ENCODE data around the gene STMND1.
A peak's percentile ranks its signal among the peaks of the same experiment; 100 is the strongest.

The STMND1 gene

GRCh38 chr6:17156966-17157365, 55.1 kb downstream of the STMND1 start:
- DNase-seq: no peak
- H3K36me3 ChIP-seq (replicated peaks): no peaks in the 10 kb centered on the region
- no peak overlapping the region for H3K4me3 ChIP-seq (ENCODE audit: low read depth, low read length)
- in situ Hi-C loops (cut with HindIII; ENCODE audit: low pct_ligation_motif_present, low sequenced_read_pairs): no loop called here
- no peak overlapping the region for H3K27ac ChIP-seq
- TF ChIP-seq, protein P1, sequence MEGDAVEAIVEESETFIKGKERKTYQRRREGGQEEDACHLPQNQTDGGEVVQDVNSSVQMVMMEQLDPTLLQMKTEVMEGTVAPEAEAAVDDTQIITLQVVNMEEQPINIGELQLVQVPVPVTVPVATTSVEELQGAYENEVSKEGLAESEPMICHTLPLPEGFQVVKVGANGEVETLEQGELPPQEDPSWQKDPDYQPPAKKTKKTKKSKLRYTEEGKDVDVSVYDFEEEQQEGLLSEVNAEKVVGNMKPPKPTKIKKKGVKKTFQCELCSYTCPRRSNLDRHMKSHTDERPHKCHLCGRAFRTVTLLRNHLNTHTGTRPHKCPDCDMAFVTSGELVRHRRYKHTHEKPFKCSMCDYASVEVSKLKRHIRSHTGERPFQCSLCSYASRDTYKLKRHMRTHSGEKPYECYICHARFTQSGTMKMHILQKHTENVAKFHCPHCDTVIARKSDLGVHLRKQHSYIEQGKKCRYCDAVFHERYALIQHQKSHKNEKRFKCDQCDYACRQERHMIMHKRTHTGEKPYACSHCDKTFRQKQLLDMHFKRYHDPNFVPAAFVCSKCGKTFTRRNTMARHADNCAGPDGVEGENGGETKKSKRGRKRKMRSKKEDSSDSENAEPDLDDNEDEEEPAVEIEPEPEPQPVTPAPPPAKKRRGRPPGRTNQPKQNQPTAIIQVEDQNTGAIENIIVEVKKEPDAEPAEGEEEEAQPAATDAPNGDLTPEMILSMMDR (IDR thresholded peaks at IDR 0.05; ENCODE audit: low read depth, low read length, missing control alignments): no peak
- no peaks in the 10 kb centered on the region for H3K27me3 ChIP-seq (replicated peaks)

DNA sequence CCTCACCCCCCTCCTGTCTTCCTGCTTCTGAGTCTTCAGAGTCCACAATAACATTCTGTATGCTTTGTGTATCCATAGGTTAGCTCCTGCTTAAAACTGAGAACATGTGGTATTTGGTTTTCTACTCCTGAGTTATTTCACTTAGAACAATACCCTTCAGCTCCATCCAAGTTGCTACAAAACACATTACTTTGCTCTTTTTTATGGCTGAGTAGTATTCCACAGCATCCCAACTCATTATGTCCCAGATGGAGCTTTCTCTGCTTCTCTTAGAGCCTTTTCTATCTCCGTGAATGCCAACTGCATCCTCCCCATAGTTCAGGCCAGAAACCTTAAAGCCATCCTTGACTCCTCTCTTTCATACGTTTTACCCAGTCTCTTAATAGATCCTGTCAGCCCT, 55.8 kb downstream of the STMND1 start:
- in situ Hi-C loops (cut with HindIII; ENCODE audit: low pct_ligation_motif_present, low sequenced_read_pairs): no loop called here
- TF ChIP-seq, protein P1 (IDR thresholded peaks at IDR 0.05; ENCODE audit: low read depth, low read length, missing control alignments): no peak
- no peak for DNase-seq
- Histone ChIP-seq H3K36me3 (replicated peaks) (no peaks in the 10 kb centered on the region), H3K4me3 (ENCODE audit: low read depth, low read length) (no peak overlapping the region), H3K27me3 (replicated peaks) (no peaks in the 10 kb centered on the region), H3K27ac (no peak overlapping the region)

GRCh38 chr6:17159240-17159639, 57.4 kb downstream of the STMND1 start:
- Histone ChIP-seq H3K27ac (no peak overlapping the region), H3K27me3 (replicated peaks) (no peaks in the 10 kb centered on the region), H3K36me3 (replicated peaks) (no peaks in the 10 kb centered on the region), H3K4me3 (ENCODE audit: low read depth, low read length) (no peak overlapping the region)
- in situ Hi-C loops (cut with HindIII; ENCODE audit: low pct_ligation_motif_present, low sequenced_read_pairs): no loop called here
- TF ChIP-seq, protein P1 (IDR thresholded peaks at IDR 0.05; ENCODE audit: low read depth, low read length, missing control alignments): no peak
- DNase-seq: no peak

GRCh38 chr6:17161076-17161475, 59.2 kb downstream of the STMND1 start:
- H3K36me3 ChIP-seq (replicated peaks): no peaks in the 10 kb centered on the region
- in situ Hi-C loops (cut with HindIII; ENCODE audit: low pct_ligation_motif_present, low sequenced_read_pairs): no loop called here
- no peak overlapping the region for H3K27ac ChIP-seq
- no peak for DNase-seq
- no peak overlapping the region for H3K4me3 ChIP-seq (ENCODE audit: low read depth, low read length)
- TF ChIP-seq, protein P1 (IDR thresholded peaks at IDR 0.05; ENCODE audit: low read depth, low read length, missing control alignments): no peak
- H3K27me3 ChIP-seq (replicated peaks): no peaks in the 10 kb centered on the region

- Histone ChIP-seq H3K27me3 (replicated peaks) (no peaks in the 10 kb centered on the region), H3K36me3 (replicated peaks) (no peaks in the 10 kb centered on the region), H3K27ac (no peak overlapping the region), H3K4me3 (ENCODE audit: low read depth, low read length) (no peak overlapping the region)
- TF ChIP-seq, protein P1 (IDR thresholded peaks at IDR 0.05; ENCODE audit: low read depth, low read length, missing control alignments): no peak
- in situ Hi-C loops (cut with HindIII; ENCODE audit: low pct_ligation_motif_present, low sequenced_read_pairs): no loop called here
- DNase-seq: peak; percentile 20
Observed at GRCh38 chr6:17165383-17165782, 63.5 kb downstream of the STMND1 start.

- H3K27me3 ChIP-seq (replicated peaks): no peaks in the 10 kb centered on the region
- TF ChIP-seq, protein P1 (IDR thresholded peaks at IDR 0.05; ENCODE audit: low read depth, low read length, missing control alignments): peak; percentile 84
- H3K27ac ChIP-seq: no peak overlapping the region
- in situ Hi-C loops (cut with HindIII; ENCODE audit: low pct_ligation_motif_present, low sequenced_read_pairs): no loop called here
- no peak overlapping the region for H3K4me3 ChIP-seq (ENCODE audit: low read depth, low read length)
- DNase-seq: peak; percentile 49
- no peaks in the 10 kb centered on the region for H3K36me3 ChIP-seq (replicated peaks)
Observed at GRCh38 chr6:17167327-17167979, 65.6 kb downstream of the STMND1 start.

Data from brain microvascular endothelial cell (primary cell).